SK-N-SH (cell line): ENCODE data around the gene ROBO1. TPM values are rescaled to one million over a fixed set of nuclear protein-coding genes. Genes with fewer than 3 reads are reported as not detected.

Source experiments
- CTCF ChIA-PET: fragments of 300-600, 350-600 bp; formaldehyde crosslinking; extraction: SDS; loops from one replicate; lab custom pipeline; 2021; lab: Yijun Ruan, JAX
- POLR2A ChIA-PET: fragments of 350-600 bp; sonication (Branson Sonifier 250); formaldehyde crosslinking; extraction: SDS; loops from one replicate; lab custom pipeline; 2020; ENCODE audit warnings: antibody characterized with exemption, inconsistent platforms; lab: Yijun Ruan, JAX
- DNase-seq: peaks from one replicate; pipeline ENCODE4 v3.0.0; 2012
- H2AFZ ChIP-seq: fragments of 200-600 bp; sonication (generic); 2 replicates; pipeline ENCODE4 v1.8.1; 2016; ENCODE audit warnings: antibody characterized with exemption, mild to moderate bottlenecking, low read depth
- H3F3A ChIP-seq: fragments of 200-600 bp; sonication (generic); replicated peaks from 2 replicates; pipeline ENCODE3; 2016; ENCODE audit warnings: antibody characterized with exemption, mild to moderate bottlenecking; ENCODE audit not compliant: insufficient read depth
- H3K27ac ChIP-seq, 2 experiments: fragments of 200-500 bp in 1 of 2; fragments of 200-600 bp in 1 of 2; sonication (Bioruptor generic) in 1 of 2; sonication (generic), shearing (Covaris generic) in 1 of 2; 2 replicates each; pipeline versions ENCODE4 v1.5.1 to v1.6.1; 2014 to 2016; ENCODE audit warnings: low read depth in 2 of 2, inconsistent platforms in 1 of 2, low read length in 1 of 2, mild to moderate bottlenecking in 1 of 2, mixed read lengths in 1 of 2
- H3K27me3 ChIP-seq: fragments of 200-600 bp; sonication (generic), shearing (Covaris generic); 2 replicates; pipeline ENCODE4 v1.6.1; 2016; ENCODE audit warnings: mixed run types; ENCODE audit not compliant: insufficient read depth
- H3K36me3 ChIP-seq, 2 experiments: fragments of 200-500 bp in 1 of 2; fragments of 200-600 bp in 1 of 2; sonication (Bioruptor generic) in 1 of 2; sonication (generic) in 1 of 2; replicated peaks in 1 of 2; 2 replicates each; pipeline versions ENCODE3 to v1.5.1; 2014 to 2016; ENCODE audit warnings: low read length in 1 of 2, mild to moderate bottlenecking in 1 of 2; ENCODE audit not compliant: insufficient read depth in 2 of 2, control insufficient read depth in 1 of 2
- H3K4me1 ChIP-seq, 2 experiments: fragments of 200-500 bp in 1 of 2; fragments of 200-600 bp in 1 of 2; sonication (Bioruptor generic) in 1 of 2; sonication (generic), shearing (Covaris generic) in 1 of 2; 2 replicates each; pipeline versions ENCODE4 v1.5.1 to v1.6.1; 2014 to 2016; ENCODE audit warnings: low read depth in 1 of 2, low read length in 1 of 2, mixed run types in 1 of 2; ENCODE audit not compliant: insufficient read depth in 2 of 2, control insufficient read depth in 1 of 2
- H3K4me2 ChIP-seq: fragments of 200-600 bp; sonication (generic), shearing (Covaris generic); 2 replicates; pipeline ENCODE4 v1.6.1; 2017; ENCODE audit warnings: mixed run types
- H3K4me3 ChIP-seq, 2 experiments: fragments of 200-500 bp in 1 of 2; fragments of 200-600 bp in 1 of 2; sonication (Bioruptor generic) in 1 of 2; sonication (generic), shearing (Covaris generic) in 1 of 2; 2 replicates each; pipeline versions ENCODE4 v1.5.1 to v1.8.1; 2014 to 2016; ENCODE audit warnings: low read depth in 2 of 2, inconsistent platforms in 1 of 2, low read length in 1 of 2, mild to moderate bottlenecking in 1 of 2, mixed read lengths in 1 of 2, moderate library complexity in 1 of 2
- H3K79me2 ChIP-seq: fragments of 200-600 bp; sonication (generic); 2 replicates; pipeline ENCODE4 v1.8.1; 2017; ENCODE audit warnings: mild to moderate bottlenecking; ENCODE audit not compliant: insufficient read depth
- H3K9ac ChIP-seq: fragments of 200-600 bp; sonication (generic); 2 replicates; pipeline ENCODE4 v1.6.1; 2017; ENCODE audit warnings: mixed run types
- H3K9me2 ChIP-seq: fragments of 200-600 bp; sonication (generic); 2 replicates; pipeline ENCODE4 v1.6.1; 2017; ENCODE audit warnings: mixed run types
- H3K9me3 ChIP-seq: fragments of 200-600 bp; sonication (generic); 2 replicates; pipeline ENCODE4 v1.6.1; 2017; ENCODE audit warnings: mixed run types, mild to moderate bottlenecking, moderate library complexity
- H4K20me1 ChIP-seq: fragments of 200-600 bp; sonication (generic); 2 replicates; pipeline ENCODE4 v1.6.1; 2017; ENCODE audit warnings: mild to moderate bottlenecking, mixed run types; ENCODE audit not compliant: insufficient read depth
- ELF1 ChIP-seq: IDR thresholded peaks from 2 replicates; pipeline ENCODE4 v1.4.0; 2012
- EP300 ChIP-seq, 2 experiments: IDR thresholded peaks; 2 replicates each; pipeline versions ENCODE4 v1.4.0 to v1.6.1; 2012; ENCODE audit warnings: borderline replicate concordance in 1 of 2, low read depth in 1 of 2, low read length in 1 of 2
- FOSL2 ChIP-seq: IDR thresholded peaks from 2 replicates; pipeline ENCODE4 v1.4.0; 2012; ENCODE audit warnings: low read depth, mild to moderate bottlenecking, moderate library complexity, borderline replicate concordance
- FOXJ3 ChIP-seq: sonication (generic); formaldehyde crosslinking; IDR thresholded peaks from 2 replicates; pipeline ENCODE4 v1.5.1; 2020; ENCODE audit warnings: mild to moderate bottlenecking, missing genetic modification reagents
- FOXM1 ChIP-seq: IDR thresholded peaks from 2 replicates; pipeline ENCODE4 v1.4.0; 2012; ENCODE audit warnings: low read depth, mild to moderate bottlenecking
- GABPA ChIP-seq: IDR thresholded peaks from 2 replicates; pipeline ENCODE4 v1.4.0; 2012; ENCODE audit warnings: low read depth, mild to moderate bottlenecking
- JUND ChIP-seq: IDR thresholded peaks from 2 replicates; pipeline ENCODE4 v1.4.0; 2012
- SMC3 ChIP-seq: IDR thresholded peaks from 2 replicates; pipeline ENCODE4 v1.6.1; 2012; ENCODE audit warnings: low read depth, low read length, improper control_type of control experiment
- TEAD4 ChIP-seq: IDR thresholded peaks from 2 replicates; pipeline ENCODE4 v1.4.0; 2012; ENCODE audit warnings: mild to moderate bottlenecking, borderline replicate concordance; ENCODE audit not compliant: insufficient read depth
- YY1 ChIP-seq: IDR thresholded peaks from 2 replicates; pipeline ENCODE4 v1.4.0; 2012; ENCODE audit warnings: low read depth, mild to moderate bottlenecking
- WGBS: methylation state at CpG from one replicate; pipeline ENCODE4 v1.1.6; 2017; ENCODE audit warnings: low lambda C conversion rate; 5-methylcytosine and 5-hydroxymethylcytosine counted together
- polyA plus RNA-seq, 3 experiments: library from polyadenylated mRNA; depleted of rRNA; stranded (reverse); fragments of >200 nt; gene quantifications; 2 replicates each; pipeline ENCODE4 v1.2.3, GENCODE V29; 2012
- TF ChIP-seq, protein P1 (sequence below): fragments of 200-600 bp; sonication (generic); IDR thresholded peaks from 2 replicates; pipeline ENCODE4 v1.6.1; 2017; ENCODE audit warnings: antibody characterized with exemption, mild to moderate bottlenecking, moderate library complexity

Gene ROBO1
- polyA plus RNA-seq, 1 of the 3 experiments (the other 2 are of a cell fraction) = 22.7 TPM

GRCh38 chr3:79113876-79114275 is 653.9 kb downstream of the ROBO1 start:
- no peaks in the 10 kb centered on the region for H3K27me3 ChIP-seq
- ChIA-PET POLR2A (no interaction called here), CTCF (interaction anchor here (0.6 kb wide), 1 partner anchor 515 kb away, joined by 3 read pairs; no protein-coding TSS in a partner anchor)
- no peak overlapping the region for H3K4me3 ChIP-seq
- H3K4me2 ChIP-seq = no peak overlapping the region
- H3K9ac ChIP-seq = no peak overlapping the region
- 60% methylated on average over 3 of the region's 3 CpGs for WGBS
- H4K20me1 ChIP-seq = no peaks in the 10 kb centered on the region
- no peaks in the 10 kb centered on the region for H3F3A ChIP-seq
- no peaks in the 10 kb centered on the region for H3K9me2 ChIP-seq
- no peaks in the 10 kb centered on the region; a peak in 1 of 4 replicates for H3K4me1 ChIP-seq
- no peak for DNase-seq
- TF ChIP-seq, protein P1, sequence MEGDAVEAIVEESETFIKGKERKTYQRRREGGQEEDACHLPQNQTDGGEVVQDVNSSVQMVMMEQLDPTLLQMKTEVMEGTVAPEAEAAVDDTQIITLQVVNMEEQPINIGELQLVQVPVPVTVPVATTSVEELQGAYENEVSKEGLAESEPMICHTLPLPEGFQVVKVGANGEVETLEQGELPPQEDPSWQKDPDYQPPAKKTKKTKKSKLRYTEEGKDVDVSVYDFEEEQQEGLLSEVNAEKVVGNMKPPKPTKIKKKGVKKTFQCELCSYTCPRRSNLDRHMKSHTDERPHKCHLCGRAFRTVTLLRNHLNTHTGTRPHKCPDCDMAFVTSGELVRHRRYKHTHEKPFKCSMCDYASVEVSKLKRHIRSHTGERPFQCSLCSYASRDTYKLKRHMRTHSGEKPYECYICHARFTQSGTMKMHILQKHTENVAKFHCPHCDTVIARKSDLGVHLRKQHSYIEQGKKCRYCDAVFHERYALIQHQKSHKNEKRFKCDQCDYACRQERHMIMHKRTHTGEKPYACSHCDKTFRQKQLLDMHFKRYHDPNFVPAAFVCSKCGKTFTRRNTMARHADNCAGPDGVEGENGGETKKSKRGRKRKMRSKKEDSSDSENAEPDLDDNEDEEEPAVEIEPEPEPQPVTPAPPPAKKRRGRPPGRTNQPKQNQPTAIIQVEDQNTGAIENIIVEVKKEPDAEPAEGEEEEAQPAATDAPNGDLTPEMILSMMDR = no peak
- TF ChIP-seq TEAD4 (no peak), YY1 (no peak), FOSL2 (no peak), ELF1 (no peak), FOXJ3 (CRISPR knock-in tag) (no peak)
- H2AFZ ChIP-seq = peak overlapping the region; percentile 11; the same call in 1 of the 2 replicates
- no peak overlapping the region for H3K27ac ChIP-seq
- H3K9me3 ChIP-seq = no peaks in the 10 kb centered on the region
- H3K79me2 ChIP-seq = no peaks in the 10 kb centered on the region
- no peaks in the 10 kb centered on the region for H3K36me3 ChIP-seq

DNA sequence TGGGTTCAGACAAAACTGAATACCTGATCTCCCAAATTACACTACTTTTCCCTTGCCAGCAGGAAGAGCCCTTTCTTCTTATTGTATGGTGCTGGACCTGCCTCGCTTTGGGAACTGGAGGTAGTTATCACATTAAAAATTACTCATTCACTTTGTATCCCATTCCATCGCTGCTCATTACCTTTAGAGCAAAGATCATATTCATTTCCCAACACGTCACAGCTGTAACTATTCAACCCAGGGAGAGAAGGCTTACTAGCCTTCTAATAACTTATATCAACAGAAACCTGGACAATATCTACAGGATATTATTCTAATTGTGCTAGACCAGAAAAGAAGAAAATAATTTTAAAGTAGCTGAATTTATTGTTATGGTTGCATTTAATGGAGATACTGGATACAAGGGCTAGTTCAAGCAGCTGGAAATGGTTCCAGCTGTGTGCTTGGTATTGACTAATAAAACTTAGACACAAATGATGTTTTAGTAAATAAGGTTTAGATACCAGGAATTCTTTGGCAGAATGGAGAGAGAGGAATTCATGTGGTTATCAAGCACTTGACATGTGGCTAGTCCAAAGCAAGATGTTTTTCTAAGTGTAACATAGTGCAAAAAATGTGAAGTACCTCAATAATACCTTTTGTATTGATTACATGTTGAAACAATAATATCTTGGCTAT is 656.3 kb downstream of the ROBO1 start:
- 63% methylated on average over 3 of the region's 3 CpGs for WGBS
- POLR2A ChIA-PET = no interaction called here
- H3K9me3 ChIP-seq = no peaks in the 10 kb centered on the region
- H3F3A ChIP-seq = no peaks in the 10 kb centered on the region
- H2AFZ ChIP-seq = no peak overlapping the region
- no peaks in the 10 kb centered on the region for H3K27me3 ChIP-seq
- no peaks in the 10 kb centered on the region for H3K9me2 ChIP-seq
- no peak overlapping the region for H3K4me2 ChIP-seq
- no peak for DNase-seq
- H3K79me2 ChIP-seq = no peaks in the 10 kb centered on the region
- CTCF ChIA-PET = interaction anchor here (1.3 to 1.4 kb wide), 2 partner anchors 9 to 250 kb away, joined by 3 to 6 read pairs; no protein-coding TSS in a partner anchor
- no peaks in the 10 kb centered on the region; a peak in 1 of 4 replicates for H3K4me1 ChIP-seq
- H3K36me3 ChIP-seq = no peaks in the 10 kb centered on the region
- H4K20me1 ChIP-seq = no peaks in the 10 kb centered on the region
- TF ChIP-seq EP300 (IDR thresholded peaks at IDR 0.05; ENCODE audit: borderline replicate concordance in 1 of 2, low read depth in 1 of 2, low read length in 1 of 2) = 0 out of 4 replicates have a peak, but pooled peaks of 1 of the 2 experiments have one; percentile 11
- no peak for TF ChIP-seq SMC3
- peak overlapping the region in 1 of 2 experiments; percentile 36; a peak in 1 of 4 replicates for H3K27ac ChIP-seq
- H3K9ac ChIP-seq = no peak overlapping the region
- no peak overlapping the region for H3K4me3 ChIP-seq

DNA sequence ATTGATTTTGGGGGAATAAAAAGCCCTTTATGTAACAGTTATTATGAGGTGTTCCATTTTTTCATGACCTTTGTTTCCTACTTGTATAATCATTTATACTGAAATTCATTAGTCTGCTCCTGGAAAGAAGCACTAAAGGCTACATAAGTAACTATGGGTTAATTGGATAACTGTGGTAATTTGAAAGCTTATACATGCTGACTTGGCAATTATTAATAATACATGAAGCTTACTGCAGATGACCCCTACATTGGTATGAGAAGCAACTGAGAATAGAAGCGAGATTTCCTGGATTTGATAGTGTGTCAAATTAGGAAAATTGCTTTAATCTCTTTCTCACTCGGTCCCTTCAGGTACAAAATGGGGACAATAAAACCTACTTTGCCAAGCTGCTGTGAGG is 658.0 kb downstream of the ROBO1 start:
- TF ChIP-seq JUND (no peak), FOXM1 (no peak), GABPA (no peak), SMC3 (no peak)
- H3K4me1 ChIP-seq = no peaks in the 10 kb centered on the region; a peak in 1 of 4 replicates
- WGBS = 73% methylated on average over 2 of the region's 2 CpGs
- H4K20me1 ChIP-seq = no peaks in the 10 kb centered on the region
- no peak overlapping the region for H3K27ac ChIP-seq
- H3K9me3 ChIP-seq = no peaks in the 10 kb centered on the region
- no peaks in the 10 kb centered on the region for H3F3A ChIP-seq
- H3K36me3 ChIP-seq = no peaks in the 10 kb centered on the region
- H3K4me3 ChIP-seq = no peak overlapping the region
- ChIA-PET POLR2A (no interaction called here), CTCF (interaction anchor here (1.4 kb wide), 1 partner anchor 24 kb away, joined by 5 read pairs; no protein-coding TSS in a partner anchor)
- no peak overlapping the region for H3K4me2 ChIP-seq
- no peak overlapping the region for H3K9ac ChIP-seq
- H3K79me2 ChIP-seq = no peaks in the 10 kb centered on the region
- no peak overlapping the region for H2AFZ ChIP-seq
- H3K27me3 ChIP-seq = no peaks in the 10 kb centered on the region
- no peaks in the 10 kb centered on the region for H3K9me2 ChIP-seq
- no peak for DNase-seq
